Measurements from ENCODE around the gene OR9A4. TPM values are rescaled to one million over a fixed set of nuclear protein-coding genes. Genes with fewer than 3 reads are reported as not detected.

OR9A4 gene
- total RNA-seq, 4 donors from 2014 or later = 0.33 TPM; not detected in 3

- intact Hi-C loops (cut with DNase I) = no loop called here
- H3K36me3 ChIP-seq = no peaks in the 10 kb centered on the region
- no peaks in the 10 kb centered on the region for H3K9me3 ChIP-seq
- TF ChIP-seq EP300 (IDR thresholded peaks at IDR 0.05) (no peak), CTCF (IDR thresholded peaks at IDR 0.05) (no peak), POLR2A (IDR thresholded peaks at IDR 0.05; ENCODE audit: low read depth) (no peak), POLR2AphosphoS5 (IDR thresholded peaks at IDR 0.05) (no peak)
- DNase-seq (ENCODE audit: extremely low spot score) = no peak
- no peak overlapping the region for H3K4me3 ChIP-seq
- H3K4me1 ChIP-seq = no peaks in the 10 kb centered on the region
- no peaks in the 10 kb centered on the region for H3K27me3 ChIP-seq
- no peak overlapping the region for H3K27ac ChIP-seq (replicated peaks in 1 of 4)
- 76% methylated on average over 4 of the region's 4 CpGs for WGBS
Observed at GRCh38 chr7:141906285-141906684, 9.9 kb upstream of the OR9A4 start.

DNA sequence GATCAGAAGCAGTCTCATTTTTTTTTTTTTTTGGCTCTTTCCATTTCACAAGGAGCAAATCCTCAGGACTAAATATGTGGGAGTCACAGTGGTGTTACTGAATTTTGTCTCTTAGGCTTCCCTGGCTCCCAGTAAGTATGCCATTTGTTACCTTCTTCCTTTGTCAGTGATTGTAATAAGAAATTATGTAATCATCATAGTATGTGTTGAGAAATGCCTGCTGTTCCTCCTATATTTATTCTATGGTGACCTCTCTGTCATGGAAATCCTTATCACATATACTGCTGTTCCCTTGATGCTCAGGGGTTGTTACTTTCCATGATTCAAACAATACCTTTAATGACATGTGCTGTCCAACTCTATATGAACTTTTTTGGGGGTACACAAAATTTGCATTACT, 4.8 kb upstream of the OR9A4 start:
- Histone ChIP-seq H3K4me1 (no peaks in the 10 kb centered on the region), H3K27me3 (no peaks in the 10 kb centered on the region), H3K4me3 (no peak overlapping the region), H3K27ac (replicated peaks in 1 of 4) (no peak overlapping the region), H3K9me3 (no peaks in the 10 kb centered on the region), H3K36me3 (no peaks in the 10 kb centered on the region)
- intact Hi-C loops (cut with DNase I) = no loop called here
- TF ChIP-seq POLR2AphosphoS5 (IDR thresholded peaks at IDR 0.05) = no peak
- no peak for TF ChIP-seq EP300 (IDR thresholded peaks at IDR 0.05)
- no peak for TF ChIP-seq CTCF (IDR thresholded peaks at IDR 0.05)
- TF ChIP-seq POLR2A (IDR thresholded peaks at IDR 0.05; ENCODE audit: low read depth) = no peak
- DNase-seq (ENCODE audit: extremely low spot score) = no peak

- Histone ChIP-seq H3K4me1 (no peaks in the 10 kb centered on the region), H3K9me3 (no peaks in the 10 kb centered on the region), H3K4me3 (no peak overlapping the region), H3K36me3 (no peaks in the 10 kb centered on the region), H3K27me3 (no peaks in the 10 kb centered on the region), H3K27ac (replicated peaks in 1 of 4) (no peak overlapping the region)
- no peak for TF ChIP-seq EP300 (IDR thresholded peaks at IDR 0.05)
- no peak for TF ChIP-seq POLR2AphosphoS5 (IDR thresholded peaks at IDR 0.05)
- no peak for TF ChIP-seq CTCF (IDR thresholded peaks at IDR 0.05)
- TF ChIP-seq POLR2A (IDR thresholded peaks at IDR 0.05; ENCODE audit: low read depth) = no peak
- WGBS = 68% methylated on average over 2 of the region's 2 CpGs
- intact Hi-C loops (cut with DNase I) = no loop called here
- no peak for DNase-seq (ENCODE audit: extremely low spot score)
Observed at GRCh38 chr7:141915565-141915964, 634 bp upstream of the OR9A4 start.

GRCh38 chr7:141920281-141920680, 4.1 kb downstream of the OR9A4 start:
- Histone ChIP-seq H3K4me1 (no peaks in the 10 kb centered on the region), H3K36me3 (no peaks in the 10 kb centered on the region), H3K4me3 (no peak overlapping the region), H3K27me3 (no peaks in the 10 kb centered on the region), H3K9me3 (no peaks in the 10 kb centered on the region), H3K27ac (replicated peaks in 1 of 4) (no peak overlapping the region)
- DNase-seq (ENCODE audit: extremely low spot score) = no peak
- WGBS = 84% methylated on average over 1 of the region's 1 CpG
- intact Hi-C loops (cut with DNase I) = no loop called here
- TF ChIP-seq POLR2A (IDR thresholded peaks at IDR 0.05; ENCODE audit: low read depth) = no peak
- no peak for TF ChIP-seq POLR2AphosphoS5 (IDR thresholded peaks at IDR 0.05)
- no peak for TF ChIP-seq CTCF (IDR thresholded peaks at IDR 0.05)
- TF ChIP-seq EP300 (IDR thresholded peaks at IDR 0.05) = no peak

DNA sequence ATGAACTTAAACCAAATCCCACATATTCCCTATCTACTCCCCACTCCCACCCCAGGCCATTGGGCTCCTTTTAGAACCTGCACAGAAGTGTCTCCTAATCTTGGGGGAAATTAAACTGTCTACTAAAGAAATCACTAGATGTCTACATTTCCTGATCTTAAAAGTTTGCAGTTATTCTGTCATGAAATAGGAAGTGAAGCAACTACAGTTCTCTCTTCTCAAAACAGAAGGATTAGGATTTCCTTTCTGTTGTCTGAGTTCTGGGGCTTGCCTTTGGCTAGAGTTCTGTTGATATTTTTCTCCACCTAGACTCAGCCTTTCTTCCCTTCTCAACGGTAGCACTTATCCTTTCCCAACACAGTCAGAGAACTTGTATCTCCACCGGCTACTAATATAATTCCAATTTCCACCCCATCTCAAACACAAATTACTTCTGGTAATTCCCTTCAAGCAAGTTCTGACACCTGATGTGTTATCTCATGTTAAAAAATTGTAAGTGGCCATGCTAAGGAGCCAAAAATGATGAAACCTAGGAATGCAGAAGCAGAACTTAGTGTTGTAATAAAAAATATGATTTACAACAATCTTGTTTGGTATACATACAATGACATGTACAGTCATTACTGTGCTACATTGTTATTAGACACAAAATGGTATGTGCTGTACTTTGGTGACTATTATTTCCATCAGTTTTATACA, 12.1 kb downstream of the OR9A4 start:
- H3K27ac ChIP-seq (replicated peaks in 1 of 4) = no peak overlapping the region
- TF ChIP-seq CTCF (IDR thresholded peaks at IDR 0.05) (no peak), POLR2A (IDR thresholded peaks at IDR 0.05; ENCODE audit: low read depth) (no peak), POLR2AphosphoS5 (IDR thresholded peaks at IDR 0.05) (no peak)
- WGBS = 64% methylated on average over 2 of the region's 2 CpGs
- no peaks in the 10 kb centered on the region for H3K9me3 ChIP-seq
- no peaks in the 10 kb centered on the region for H3K27me3 ChIP-seq
- no peaks in the 10 kb centered on the region for H3K4me1 ChIP-seq
- intact Hi-C loops (cut with DNase I) = no loop called here
- no peak for DNase-seq (ENCODE audit: extremely low spot score)
- H3K36me3 ChIP-seq = no peaks in the 10 kb centered on the region
- H3K4me3 ChIP-seq = no peak overlapping the region
